NCI-H748 (cell line): ENCODE results near the gene ASIC3.

ENCODE experiments used
- DNase-seq: peaks from one replicate; lab custom pipeline; 2025; ENCODE audit not compliant: unreplicated experiment; lab: John Stamatoyannopoulos, UW

Gene ASIC3

GRCh38 chr7:151100921-151101320 lies 52.6 kb downstream of the ASIC3 start:
- DNase-seq: no peak

GRCh38 chr7:151101621-151102396 lies 53.5 kb downstream of the ASIC3 start:
- no peak for DNase-seq
